ENCODE data around the gene LSM12.
"Not testable (repeated sequence)": the region's sequence is repeated elsewhere in the genome, so short reads cannot be mapped to it uniquely, and the experiment has no call there.

LSM12 gene

DNA sequence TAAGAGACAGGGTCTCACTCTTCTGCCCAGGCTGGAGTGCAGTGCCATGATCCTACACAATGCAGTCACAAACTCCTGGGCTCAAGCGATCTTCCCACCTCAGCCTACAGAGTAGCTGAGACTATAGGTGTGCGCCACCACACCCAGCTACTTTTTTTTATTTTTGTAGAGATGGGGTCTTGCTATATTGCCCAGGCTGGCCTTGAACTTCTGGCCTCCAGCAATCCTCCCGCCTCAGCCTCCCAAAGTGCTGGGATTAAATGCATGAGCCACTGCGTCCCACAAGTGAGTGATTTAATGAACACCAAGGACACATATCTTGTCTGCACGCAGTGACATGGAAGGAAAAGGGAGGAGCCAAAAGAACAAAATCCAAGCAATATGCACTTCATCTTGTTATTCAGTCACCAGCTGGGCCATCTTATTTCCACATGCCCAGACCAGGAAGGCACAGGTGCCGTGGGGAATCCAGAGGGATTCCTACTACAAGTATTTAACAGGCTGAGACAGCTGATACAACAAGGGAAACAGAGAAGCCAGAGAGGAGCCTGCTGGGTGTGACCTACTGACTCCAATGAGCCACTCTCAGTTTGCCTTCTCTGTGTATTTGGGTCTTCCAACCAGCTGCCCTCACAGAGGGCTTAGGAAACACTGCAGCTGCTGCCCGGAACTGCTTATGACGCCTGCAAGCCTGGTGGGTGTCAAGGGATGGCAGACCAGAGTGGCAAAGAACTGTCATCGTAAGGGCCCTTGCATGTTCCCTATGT, 17.0 kb downstream of the LSM12 start:
- TF ChIP-seq ZFX (IDR thresholded peaks at IDR 0.05; ENCODE audit: borderline replicate concordance) = no peak
- TF ChIP-seq, protein P1, sequence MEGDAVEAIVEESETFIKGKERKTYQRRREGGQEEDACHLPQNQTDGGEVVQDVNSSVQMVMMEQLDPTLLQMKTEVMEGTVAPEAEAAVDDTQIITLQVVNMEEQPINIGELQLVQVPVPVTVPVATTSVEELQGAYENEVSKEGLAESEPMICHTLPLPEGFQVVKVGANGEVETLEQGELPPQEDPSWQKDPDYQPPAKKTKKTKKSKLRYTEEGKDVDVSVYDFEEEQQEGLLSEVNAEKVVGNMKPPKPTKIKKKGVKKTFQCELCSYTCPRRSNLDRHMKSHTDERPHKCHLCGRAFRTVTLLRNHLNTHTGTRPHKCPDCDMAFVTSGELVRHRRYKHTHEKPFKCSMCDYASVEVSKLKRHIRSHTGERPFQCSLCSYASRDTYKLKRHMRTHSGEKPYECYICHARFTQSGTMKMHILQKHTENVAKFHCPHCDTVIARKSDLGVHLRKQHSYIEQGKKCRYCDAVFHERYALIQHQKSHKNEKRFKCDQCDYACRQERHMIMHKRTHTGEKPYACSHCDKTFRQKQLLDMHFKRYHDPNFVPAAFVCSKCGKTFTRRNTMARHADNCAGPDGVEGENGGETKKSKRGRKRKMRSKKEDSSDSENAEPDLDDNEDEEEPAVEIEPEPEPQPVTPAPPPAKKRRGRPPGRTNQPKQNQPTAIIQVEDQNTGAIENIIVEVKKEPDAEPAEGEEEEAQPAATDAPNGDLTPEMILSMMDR (IDR thresholded peaks at IDR 0.05) = no peak
- H3K27ac ChIP-seq = no peak overlapping the region

DNA sequence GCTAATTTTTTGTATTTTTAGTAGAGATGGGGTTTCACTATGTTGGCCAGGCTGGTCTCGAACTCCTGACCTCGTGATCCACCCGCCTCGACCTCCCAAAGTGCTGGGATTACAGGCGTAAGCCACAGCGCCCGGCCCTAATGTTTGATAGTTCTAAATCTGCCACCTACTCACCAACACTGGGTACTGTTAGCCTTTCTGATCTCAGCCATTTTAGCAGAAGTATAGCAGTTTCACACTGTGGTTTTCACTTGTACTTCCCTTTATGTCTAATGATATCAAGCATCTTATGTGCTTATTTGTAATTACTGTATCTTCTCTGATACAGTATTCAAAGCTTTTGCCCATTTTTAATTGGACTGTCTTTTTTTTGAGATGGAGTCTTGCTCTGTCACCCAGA, 19.6 kb downstream of the LSM12 start:
- not testable (repeated sequence) for H3K27ac ChIP-seq

DNA sequence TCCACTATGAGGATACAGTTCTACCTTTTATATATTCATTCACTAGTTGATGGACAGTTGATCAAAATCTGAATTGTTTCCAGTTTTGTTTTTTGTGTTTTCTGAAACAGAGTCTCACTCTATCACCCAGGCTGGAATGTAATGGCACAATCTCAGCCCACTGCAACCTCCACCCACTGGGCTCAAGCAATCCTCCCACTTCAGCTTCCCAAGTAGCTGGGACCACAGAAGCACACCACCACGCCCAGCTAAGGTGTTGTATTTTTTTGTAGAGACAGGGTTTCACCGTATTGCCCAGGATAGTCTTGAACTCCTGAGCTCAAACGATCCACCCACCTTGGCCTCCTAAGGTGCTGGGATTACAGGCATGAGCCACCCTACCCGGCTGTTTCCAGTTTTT, 21.0 kb downstream of the LSM12 start:
- no peak overlapping the region for H3K27ac ChIP-seq
- TF ChIP-seq, protein P1 (IDR thresholded peaks at IDR 0.05) = no peak
- no peak for TF ChIP-seq ZFX (IDR thresholded peaks at IDR 0.05; ENCODE audit: borderline replicate concordance)

DNA sequence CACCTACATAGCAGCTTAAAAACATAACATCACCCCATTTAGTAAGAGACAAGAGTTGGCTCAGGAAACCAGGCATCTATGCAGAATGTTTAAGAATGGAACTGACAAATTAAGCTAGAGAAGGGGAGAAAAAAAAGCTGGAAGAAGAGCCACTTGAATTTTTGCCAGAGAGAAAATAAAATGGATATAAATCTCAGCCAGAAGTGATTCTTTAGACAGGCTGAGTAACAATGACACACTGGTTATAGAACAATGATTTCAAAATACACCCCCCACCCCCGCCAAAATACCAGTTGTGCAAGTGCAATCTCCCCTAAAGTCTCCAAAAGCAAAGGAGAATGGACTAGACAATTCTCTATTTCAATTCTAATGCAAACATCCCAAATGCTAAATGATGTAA, 22.4 kb downstream of the LSM12 start:
- no peak overlapping the region for H3K27ac ChIP-seq
- TF ChIP-seq, protein P1 (IDR thresholded peaks at IDR 0.05) = no peak
- TF ChIP-seq ZFX (IDR thresholded peaks at IDR 0.05; ENCODE audit: borderline replicate concordance) = no peak

DNA sequence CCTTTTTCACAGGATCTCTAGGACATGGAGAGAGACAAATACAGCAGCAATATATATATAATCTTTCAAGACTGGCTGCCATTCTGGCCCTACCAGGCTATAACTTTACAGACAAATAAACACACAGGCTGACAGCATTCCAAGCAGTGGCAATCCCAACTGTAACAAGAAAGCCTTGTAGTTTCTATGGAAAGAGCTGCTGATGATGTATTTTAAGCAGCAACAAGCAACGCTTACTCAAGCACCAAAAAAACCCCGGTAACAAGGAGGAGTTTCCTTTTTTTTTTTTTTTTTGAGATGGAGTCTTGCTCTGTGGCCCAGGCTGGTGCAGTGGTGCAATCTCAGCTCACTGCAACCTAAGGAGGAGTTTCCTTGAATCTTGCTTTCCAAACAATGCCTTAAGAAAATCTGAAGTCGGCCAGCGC, 23.2 kb downstream of the LSM12 start:
- H3K27ac ChIP-seq = no peak overlapping the region
- TF ChIP-seq, protein P1 (IDR thresholded peaks at IDR 0.05) = no peak
- no peak for TF ChIP-seq ZFX (IDR thresholded peaks at IDR 0.05; ENCODE audit: borderline replicate concordance)

DNA sequence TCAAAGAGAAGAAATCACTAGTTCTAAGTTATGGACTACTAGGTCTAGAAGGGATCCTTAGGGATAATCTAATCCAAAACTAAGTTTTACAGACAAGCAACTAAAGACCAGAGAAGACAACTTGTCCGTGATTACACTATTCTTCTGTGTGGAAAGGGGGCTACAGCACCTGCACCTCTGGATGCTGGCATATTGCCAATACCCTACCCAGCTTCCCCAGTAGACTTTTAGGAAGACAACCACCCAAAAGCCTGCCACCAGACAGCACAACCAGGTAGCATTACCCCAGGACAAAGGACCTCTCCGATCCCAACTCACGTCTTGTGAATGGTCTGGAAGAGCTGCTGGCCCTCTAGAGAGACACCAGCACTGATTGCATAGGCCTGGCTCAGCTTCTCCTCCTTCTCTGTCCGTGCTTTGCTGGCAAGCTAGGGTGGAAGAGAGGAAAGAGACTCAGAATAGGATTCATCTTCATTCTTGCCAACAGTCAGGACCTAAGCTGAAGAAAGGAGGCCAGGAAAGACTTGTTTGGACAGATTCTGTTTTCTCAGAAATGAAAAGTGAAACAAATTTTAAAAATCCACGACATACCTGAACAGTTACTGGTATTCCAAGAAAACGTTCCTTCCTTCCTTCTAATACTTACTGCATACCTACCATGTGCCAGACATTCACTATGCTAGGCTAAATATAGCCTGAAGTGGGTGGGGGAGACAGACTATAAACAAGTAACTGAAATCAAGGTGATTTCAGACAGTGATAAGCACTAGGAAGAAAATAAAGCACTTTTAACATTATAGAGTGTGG, 26.4 kb downstream of the LSM12 start:
- no peak overlapping the region for H3K27ac ChIP-seq
- TF ChIP-seq, protein P1 (IDR thresholded peaks at IDR 0.05) = no peak
- no peak for TF ChIP-seq ZFX (IDR thresholded peaks at IDR 0.05; ENCODE audit: borderline replicate concordance)

DNA sequence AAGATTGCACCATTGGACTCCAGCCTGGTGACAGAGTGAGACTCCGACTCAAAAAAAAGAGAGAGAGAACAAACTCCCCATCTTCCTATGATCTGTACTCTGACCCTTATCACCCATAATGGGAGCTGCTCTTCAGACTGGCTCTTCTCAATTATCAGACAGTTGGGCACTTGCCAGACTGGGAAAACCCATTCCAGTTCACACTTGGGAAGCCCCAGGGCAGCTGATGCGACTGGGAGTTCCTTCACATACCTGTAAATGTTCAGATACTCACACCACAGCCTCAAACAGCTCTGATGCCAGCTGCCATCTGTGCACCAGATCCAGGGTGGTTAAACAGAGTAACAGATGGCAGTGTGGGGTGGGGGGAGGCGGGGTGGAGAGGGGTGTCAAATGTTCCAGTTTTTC, 27.9 kb downstream of the LSM12 start:
- H3K27ac ChIP-seq = no peak overlapping the region
- TF ChIP-seq ZFX (IDR thresholded peaks at IDR 0.05; ENCODE audit: borderline replicate concordance) = no peak
- TF ChIP-seq, protein P1 (IDR thresholded peaks at IDR 0.05) = no peak
